Measurements from ENCODE around the gene SMIM10L2A.

DNA sequence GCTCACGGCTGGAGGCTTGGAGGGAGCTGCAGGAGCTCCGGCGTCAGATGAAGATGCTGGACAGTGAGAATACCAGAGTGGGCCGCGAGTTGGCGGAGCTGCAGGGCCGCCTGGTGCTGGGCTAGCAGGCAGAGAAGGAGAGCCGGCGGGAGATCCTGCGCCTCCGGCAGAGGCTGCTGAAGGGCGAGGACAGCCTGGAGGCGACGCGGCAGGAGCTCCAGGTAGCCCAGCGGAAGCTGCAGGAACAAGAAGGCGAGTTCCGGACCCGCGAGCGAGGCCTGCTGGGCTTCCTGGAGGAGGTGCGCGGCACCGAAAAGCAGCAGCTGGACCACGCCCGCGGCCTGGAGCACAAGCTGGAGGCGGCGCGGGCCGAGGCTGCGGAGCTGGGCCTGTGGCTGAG, 14.7 kb downstream of the SMIM10L2A start:
- TF ChIP-seq, protein P1, sequence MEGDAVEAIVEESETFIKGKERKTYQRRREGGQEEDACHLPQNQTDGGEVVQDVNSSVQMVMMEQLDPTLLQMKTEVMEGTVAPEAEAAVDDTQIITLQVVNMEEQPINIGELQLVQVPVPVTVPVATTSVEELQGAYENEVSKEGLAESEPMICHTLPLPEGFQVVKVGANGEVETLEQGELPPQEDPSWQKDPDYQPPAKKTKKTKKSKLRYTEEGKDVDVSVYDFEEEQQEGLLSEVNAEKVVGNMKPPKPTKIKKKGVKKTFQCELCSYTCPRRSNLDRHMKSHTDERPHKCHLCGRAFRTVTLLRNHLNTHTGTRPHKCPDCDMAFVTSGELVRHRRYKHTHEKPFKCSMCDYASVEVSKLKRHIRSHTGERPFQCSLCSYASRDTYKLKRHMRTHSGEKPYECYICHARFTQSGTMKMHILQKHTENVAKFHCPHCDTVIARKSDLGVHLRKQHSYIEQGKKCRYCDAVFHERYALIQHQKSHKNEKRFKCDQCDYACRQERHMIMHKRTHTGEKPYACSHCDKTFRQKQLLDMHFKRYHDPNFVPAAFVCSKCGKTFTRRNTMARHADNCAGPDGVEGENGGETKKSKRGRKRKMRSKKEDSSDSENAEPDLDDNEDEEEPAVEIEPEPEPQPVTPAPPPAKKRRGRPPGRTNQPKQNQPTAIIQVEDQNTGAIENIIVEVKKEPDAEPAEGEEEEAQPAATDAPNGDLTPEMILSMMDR (IDR thresholded peaks at IDR 0.05): no peak
- TF ChIP-seq POLR2A (IDR thresholded peaks at IDR 0.05): no peak

Data from prostate gland (tissue), 2 donors.